VCaP (cell line): ENCODE results near the gene CCR2.

Experiments used
- H3K27ac ChIP-seq: fragments of 450-650 bp; 2 replicates; pipeline ENCODE4 v1.5.1; 2017
- CTCF ChIP-seq: fragments of 450-650 bp; conservative IDR thresholded peaks from 2 replicates; pipeline ENCODE4 v1.5.1; 2017; ENCODE audit warnings: mild to moderate bottlenecking, moderate library complexity

Gene CCR2

GRCh38 chr3:46409739-46410489, 56.0 kb downstream of the CCR2 start:
- no peak for TF ChIP-seq CTCF
- H3K27ac ChIP-seq: no peak overlapping the region
